ENCODE measurements around the gene S100A5.

S100A5 gene

GRCh38 chr1:153546796-153547559 is 6.2 kb upstream of the S100A5 start:
- no peak for DNase-seq

- no peak for DNase-seq
Measured at GRCh38 chr1:153546371-153546770, 5.6 kb upstream of the S100A5 start.

GRCh38 chr1:153545067-153546055 is 4.6 kb upstream of the S100A5 start, which contains the start of gene S100A4:
TSS of gene S100A4 (minus strand) at chr1:153545806. CDS start at chr1:153544794, 1,012 bp downstream.
- DNase-seq = peak; percentile 78

GRCh38 chr1:153544453-153545066 is 3.8 kb upstream of the S100A5 start:
- DNase-seq = no peak

GRCh38 chr1:153543736-153544135 is 3.0 kb upstream of the S100A5 start:
- no peak for DNase-seq

GRCh38 chr1:153542956-153543711 is 2.4 kb upstream of the S100A5 start:
- DNase-seq = no peak

- no peak for DNase-seq
Measured at GRCh38 chr1:153541641-153542590, 1.2 kb upstream of the S100A5 start.

- DNase-seq = no peak
Measured at GRCh38 chr1:153539395-153540093, 1.2 kb downstream of the S100A5 start.

- no peak for DNase-seq
Measured at GRCh38 chr1:153538315-153538821, 2.4 kb downstream of the S100A5 start.

- DNase-seq = no peak
Measured at GRCh38 chr1:153537376-153537730, 3.4 kb downstream of the S100A5 start.

GRCh38 chr1:153536671-153537375 is 3.9 kb downstream of the S100A5 start:
- DNase-seq = no peak

- peak; percentile 89 for DNase-seq
Measured at GRCh38 chr1:153536012-153536670, 4.6 kb downstream of the S100A5 start.

- DNase-seq = no peak
Measured at GRCh38 chr1:153535242-153536011, 5.3 kb downstream of the S100A5 start, which contains the start of gene S100A6. TSS of gene S100A6 (minus strand) at chr1:153535991. CDS start at chr1:153535339, 652 bp downstream.

- DNase-seq = no peak
Measured at GRCh38 chr1:153534925-153535241, 5.9 kb downstream of the S100A5 start.

GRCh38 chr1:153534226-153534924 is 6.4 kb downstream of the S100A5 start:
- DNase-seq = no peak

- DNase-seq = peak; percentile 83
Measured at GRCh38 chr1:153533689-153534201, 7.0 kb downstream of the S100A5 start.

- DNase-seq = peak; percentile 56
Measured at GRCh38 chr1:153532769-153533599, 7.8 kb downstream of the S100A5 start.

Measured in kidney glomerular epithelial cell (primary cell).